ENCODE measurements around the gene DECR2.
A peak's percentile ranks its signal among the peaks of the same experiment; 100 is the strongest.

Gene DECR2

DNA sequence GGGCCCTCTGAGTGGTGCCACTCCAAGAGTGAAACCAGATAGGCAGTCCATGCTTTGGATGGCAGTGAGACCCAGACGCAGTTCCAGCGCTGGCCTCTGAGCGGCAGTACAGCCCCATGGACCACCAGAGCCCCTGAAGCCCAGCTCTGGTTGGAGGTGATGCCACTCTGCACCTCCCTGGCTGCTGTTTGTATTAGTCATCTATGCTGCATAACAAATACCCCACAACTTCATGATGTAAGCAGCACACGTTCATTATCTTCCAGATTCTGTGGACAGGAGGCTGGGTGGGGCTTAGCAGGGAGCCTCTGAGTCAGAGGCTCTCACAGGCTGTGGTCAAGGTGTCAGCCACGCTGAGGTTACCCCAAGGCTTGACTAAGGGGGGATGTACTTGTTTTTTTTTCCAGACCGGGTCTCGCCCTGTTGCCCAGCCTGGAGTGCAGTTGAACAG lies 9.8 kb upstream of the DECR2 start (continued):
- TF ChIP-seq, protein P1, sequence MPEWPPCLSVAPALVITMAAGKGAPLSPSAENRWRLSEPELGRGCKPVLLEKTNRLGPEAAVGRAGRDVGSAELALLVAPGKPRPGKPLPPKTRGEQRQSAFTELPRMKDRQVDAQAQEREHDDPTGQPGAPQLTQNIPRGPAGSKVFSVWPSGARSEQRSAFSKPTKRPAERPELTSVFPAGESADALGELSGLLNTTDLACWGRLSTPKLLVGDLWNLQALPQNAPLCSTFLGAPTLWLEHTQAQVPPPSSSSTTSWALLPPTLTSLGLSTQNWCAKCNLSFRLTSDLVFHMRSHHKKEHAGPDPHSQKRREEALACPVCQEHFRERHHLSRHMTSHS (tag by site-specific recombination; IDR thresholded peaks at IDR 0.05): no peak
- TF ChIP-seq ZNF626 (tag by site-specific recombination; IDR thresholded peaks at IDR 0.05) (no peak), ZNF623 (tag by site-specific recombination; IDR thresholded peaks at IDR 0.05) (no peak), ZNF658 (tag by site-specific recombination; IDR thresholded peaks at IDR 0.05) (no peak), RBAK (tag by site-specific recombination; IDR thresholded peaks at IDR 0.05) (peak; percentile 100), GLI2 (tag by site-specific recombination; IDR thresholded peaks at IDR 0.05; ENCODE audit: borderline replicate concordance, low read depth) (no peak), ZNF19 (tag by site-specific recombination; IDR thresholded peaks at IDR 0.05; ENCODE audit: low read depth) (no peak), KLF7 (tag by site-specific recombination; IDR thresholded peaks at IDR 0.05; ENCODE audit: borderline replicate concordance) (no peak), ZNF155 (tag by site-specific recombination; IDR thresholded peaks at IDR 0.05) (no peak), ZNF169 (tag by site-specific recombination; IDR thresholded peaks at IDR 0.05) (no peak), HOXC10 (CRISPR knock-in tag; IDR thresholded peaks at IDR 0.05) (no peak), ZNF391 (tag by site-specific recombination; IDR thresholded peaks at IDR 0.05; ENCODE audit: borderline replicate concordance, low read depth) (0 out of 2 replicates have a peak, but pooled peaks have one; percentile 19), ZNF239 (tag by site-specific recombination; IDR thresholded peaks at IDR 0.05) (no peak), ZNF558 (tag by site-specific recombination; IDR thresholded peaks at IDR 0.05) (0 out of 2 replicates have a peak, but pooled peaks have one; percentile 23), ZNF660 (tag by site-specific recombination; IDR thresholded peaks at IDR 0.05) (peak; percentile 94), MZF1 (tag by site-specific recombination; IDR thresholded peaks at IDR 0.05; ENCODE audit: borderline replicate concordance) (no peak), ZNF354C (tag by site-specific recombination; IDR thresholded peaks at IDR 0.05; ENCODE audit: borderline replicate concordance, low read depth) (no peak), ZNF600 (tag by site-specific recombination; IDR thresholded peaks at IDR 0.05) (peak; percentile 76), ZBTB1 (tag by site-specific recombination; IDR thresholded peaks at IDR 0.05) (no peak), ZNF629 (tag by site-specific recombination; IDR thresholded peaks at IDR 0.05) (peak; percentile 64), ZNF248 (tag by site-specific recombination; IDR thresholded peaks at IDR 0.05) (no peak), ZNF530 (tag by site-specific recombination; IDR thresholded peaks at IDR 0.05; ENCODE audit: low read depth) (no peak), ZNF37A (tag by site-specific recombination; IDR thresholded peaks at IDR 0.05) (no peak)
- TF ChIP-seq, protein P2, sequence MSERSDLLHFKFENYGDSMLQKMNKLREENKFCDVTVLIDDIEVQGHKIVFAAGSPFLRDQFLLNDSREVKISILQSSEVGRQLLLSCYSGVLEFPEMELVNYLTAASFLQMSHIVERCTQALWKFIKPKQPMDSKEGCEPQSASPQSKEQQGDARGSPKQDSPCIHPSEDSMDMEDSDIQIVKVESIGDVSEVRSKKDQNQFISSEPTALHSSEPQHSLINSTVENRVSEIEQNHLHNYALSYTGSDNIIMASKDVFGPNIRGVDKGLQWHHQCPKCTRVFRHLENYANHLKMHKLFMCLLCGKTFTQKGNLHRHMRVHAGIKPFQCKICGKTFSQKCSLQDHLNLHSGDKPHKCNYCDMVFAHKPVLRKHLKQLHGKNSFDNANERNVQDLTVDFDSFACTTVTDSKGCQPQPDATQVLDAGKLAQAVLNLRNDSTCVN (tag by site-specific recombination; optimal IDR thresholded peaks at IDR 0.05): no peak
- TF ChIP-seq, protein P3, sequence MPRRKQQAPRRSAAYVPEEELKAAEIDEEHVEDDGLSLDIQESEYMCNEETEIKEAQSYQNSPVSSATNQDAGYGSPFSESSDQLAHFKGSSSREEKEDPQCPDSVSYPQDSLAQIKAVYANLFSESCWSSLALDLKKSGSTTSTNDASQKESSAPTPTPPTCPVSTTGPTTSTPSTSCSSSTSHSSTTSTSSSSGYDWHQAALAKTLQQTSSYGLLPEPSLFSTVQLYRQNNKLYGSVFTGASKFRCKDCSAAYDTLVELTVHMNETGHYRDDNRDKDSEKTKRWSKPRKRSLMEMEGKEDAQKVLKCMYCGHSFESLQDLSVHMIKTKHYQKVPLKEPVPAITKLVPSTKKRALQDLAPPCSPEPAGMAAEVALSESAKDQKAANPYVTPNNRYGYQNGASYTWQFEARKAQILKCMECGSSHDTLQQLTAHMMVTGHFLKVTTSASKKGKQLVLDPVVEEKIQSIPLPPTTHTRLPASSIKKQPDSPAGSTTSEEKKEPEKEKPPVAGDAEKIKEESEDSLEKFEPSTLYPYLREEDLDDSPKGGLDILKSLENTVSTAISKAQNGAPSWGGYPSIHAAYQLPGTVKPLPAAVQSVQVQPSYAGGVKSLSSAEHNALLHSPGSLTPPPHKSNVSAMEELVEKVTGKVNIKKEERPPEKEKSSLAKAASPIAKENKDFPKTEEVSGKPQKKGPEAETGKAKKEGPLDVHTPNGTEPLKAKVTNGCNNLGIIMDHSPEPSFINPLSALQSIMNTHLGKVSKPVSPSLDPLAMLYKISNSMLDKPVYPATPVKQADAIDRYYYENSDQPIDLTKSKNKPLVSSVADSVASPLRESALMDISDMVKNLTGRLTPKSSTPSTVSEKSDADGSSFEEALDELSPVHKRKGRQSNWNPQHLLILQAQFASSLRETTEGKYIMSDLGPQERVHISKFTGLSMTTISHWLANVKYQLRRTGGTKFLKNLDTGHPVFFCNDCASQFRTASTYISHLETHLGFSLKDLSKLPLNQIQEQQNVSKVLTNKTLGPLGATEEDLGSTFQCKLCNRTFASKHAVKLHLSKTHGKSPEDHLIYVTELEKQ (tag by site-specific recombination; IDR thresholded peaks at IDR 0.05; ENCODE audit: borderline replicate concordance): no peak
- TF ChIP-seq, protein P4, sequence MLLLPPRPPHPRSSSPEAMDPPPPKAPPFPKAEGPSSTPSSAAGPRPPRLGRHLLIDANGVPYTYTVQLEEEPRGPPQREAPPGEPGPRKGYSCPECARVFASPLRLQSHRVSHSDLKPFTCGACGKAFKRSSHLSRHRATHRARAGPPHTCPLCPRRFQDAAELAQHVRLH (tag by site-specific recombination; IDR thresholded peaks at IDR 0.05): peak; percentile 89
- TF ChIP-seq, protein P5, sequence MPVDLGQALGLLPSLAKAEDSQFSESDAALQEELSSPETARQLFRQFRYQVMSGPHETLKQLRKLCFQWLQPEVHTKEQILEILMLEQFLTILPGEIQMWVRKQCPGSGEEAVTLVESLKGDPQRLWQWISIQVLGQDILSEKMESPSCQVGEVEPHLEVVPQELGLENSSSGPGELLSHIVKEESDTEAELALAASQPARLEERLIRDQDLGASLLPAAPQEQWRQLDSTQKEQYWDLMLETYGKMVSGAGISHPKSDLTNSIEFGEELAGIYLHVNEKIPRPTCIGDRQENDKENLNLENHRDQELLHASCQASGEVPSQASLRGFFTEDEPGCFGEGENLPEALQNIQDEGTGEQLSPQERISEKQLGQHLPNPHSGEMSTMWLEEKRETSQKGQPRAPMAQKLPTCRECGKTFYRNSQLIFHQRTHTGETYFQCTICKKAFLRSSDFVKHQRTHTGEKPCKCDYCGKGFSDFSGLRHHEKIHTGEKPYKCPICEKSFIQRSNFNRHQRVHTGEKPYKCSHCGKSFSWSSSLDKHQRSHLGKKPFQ (tag by site-specific recombination; IDR thresholded peaks at IDR 0.05): no peak
- TF ChIP-seq, protein P6, sequence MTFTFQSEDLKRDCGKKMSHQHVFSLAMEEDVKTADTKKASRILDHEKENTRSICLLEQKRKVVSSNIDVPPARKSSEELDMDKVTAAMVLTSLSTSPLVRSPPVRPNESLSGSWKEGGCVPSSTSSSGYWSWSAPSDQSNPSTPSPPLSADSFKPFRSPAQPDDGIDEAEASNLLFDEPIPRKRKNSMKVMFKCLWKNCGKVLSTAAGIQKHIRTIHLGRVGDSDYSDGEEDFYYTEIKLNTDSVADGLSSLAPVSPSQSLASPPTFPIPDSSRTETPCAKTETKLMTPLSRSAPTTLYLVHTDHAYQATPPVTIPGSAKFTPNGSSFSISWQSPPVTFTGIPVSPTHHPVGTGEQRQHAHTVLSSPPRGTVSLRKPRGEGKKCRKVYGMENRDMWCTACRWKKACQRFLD (tag by site-specific recombination; IDR thresholded peaks at IDR 0.05): no peak
- TF ChIP-seq, protein P7, sequence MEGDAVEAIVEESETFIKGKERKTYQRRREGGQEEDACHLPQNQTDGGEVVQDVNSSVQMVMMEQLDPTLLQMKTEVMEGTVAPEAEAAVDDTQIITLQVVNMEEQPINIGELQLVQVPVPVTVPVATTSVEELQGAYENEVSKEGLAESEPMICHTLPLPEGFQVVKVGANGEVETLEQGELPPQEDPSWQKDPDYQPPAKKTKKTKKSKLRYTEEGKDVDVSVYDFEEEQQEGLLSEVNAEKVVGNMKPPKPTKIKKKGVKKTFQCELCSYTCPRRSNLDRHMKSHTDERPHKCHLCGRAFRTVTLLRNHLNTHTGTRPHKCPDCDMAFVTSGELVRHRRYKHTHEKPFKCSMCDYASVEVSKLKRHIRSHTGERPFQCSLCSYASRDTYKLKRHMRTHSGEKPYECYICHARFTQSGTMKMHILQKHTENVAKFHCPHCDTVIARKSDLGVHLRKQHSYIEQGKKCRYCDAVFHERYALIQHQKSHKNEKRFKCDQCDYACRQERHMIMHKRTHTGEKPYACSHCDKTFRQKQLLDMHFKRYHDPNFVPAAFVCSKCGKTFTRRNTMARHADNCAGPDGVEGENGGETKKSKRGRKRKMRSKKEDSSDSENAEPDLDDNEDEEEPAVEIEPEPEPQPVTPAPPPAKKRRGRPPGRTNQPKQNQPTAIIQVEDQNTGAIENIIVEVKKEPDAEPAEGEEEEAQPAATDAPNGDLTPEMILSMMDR (tag by site-specific recombination; IDR thresholded peaks at IDR 0.05): peak; percentile 67
